Measurements from ENCODE around the gene UBN2. TPM values are rescaled to one million over a fixed set of nuclear protein-coding genes. Genes with fewer than 3 reads are reported as not detected.

UBN2 gene
- total RNA-seq, 1 experiment from 2014 or later, result 39.0 TPM

DNA sequence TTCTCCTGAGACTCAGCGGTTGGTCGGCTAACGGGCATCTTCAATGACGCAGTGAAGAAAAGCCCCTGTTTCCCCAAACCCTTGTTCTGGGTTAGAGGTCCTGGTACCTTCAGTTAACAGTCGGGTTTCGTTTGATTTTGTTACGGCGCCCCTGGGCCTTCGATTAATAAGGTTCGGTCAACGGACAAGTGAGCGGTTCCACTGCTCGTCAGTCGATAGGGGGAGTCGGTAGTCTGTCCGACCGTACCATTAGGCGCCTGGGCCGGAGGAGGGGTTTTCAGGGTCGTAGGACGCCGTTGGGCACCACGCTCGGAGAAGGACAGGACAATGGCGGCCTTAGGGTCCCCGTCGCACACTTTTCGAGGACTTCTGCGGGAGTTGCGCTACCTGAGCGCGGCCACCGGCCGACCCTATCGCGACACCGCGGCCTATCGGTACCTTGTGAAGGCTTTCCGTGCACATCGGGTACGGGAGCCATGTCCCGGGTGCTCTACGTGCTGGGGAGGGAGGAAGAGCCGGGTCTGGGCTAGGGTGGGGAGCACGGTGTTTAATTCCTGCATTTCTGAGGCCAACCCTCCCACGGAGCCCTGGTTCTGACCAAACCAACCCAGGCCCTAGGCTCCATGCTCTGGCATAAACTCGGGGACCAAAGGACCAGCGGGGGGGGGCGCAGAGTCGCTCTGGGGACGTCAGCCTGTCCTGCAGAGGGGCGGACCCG is 110.2 kb downstream of the UBN2 start, which contains the start of gene FMC1 (continued):
- TF ChIP-seq, protein P1, sequence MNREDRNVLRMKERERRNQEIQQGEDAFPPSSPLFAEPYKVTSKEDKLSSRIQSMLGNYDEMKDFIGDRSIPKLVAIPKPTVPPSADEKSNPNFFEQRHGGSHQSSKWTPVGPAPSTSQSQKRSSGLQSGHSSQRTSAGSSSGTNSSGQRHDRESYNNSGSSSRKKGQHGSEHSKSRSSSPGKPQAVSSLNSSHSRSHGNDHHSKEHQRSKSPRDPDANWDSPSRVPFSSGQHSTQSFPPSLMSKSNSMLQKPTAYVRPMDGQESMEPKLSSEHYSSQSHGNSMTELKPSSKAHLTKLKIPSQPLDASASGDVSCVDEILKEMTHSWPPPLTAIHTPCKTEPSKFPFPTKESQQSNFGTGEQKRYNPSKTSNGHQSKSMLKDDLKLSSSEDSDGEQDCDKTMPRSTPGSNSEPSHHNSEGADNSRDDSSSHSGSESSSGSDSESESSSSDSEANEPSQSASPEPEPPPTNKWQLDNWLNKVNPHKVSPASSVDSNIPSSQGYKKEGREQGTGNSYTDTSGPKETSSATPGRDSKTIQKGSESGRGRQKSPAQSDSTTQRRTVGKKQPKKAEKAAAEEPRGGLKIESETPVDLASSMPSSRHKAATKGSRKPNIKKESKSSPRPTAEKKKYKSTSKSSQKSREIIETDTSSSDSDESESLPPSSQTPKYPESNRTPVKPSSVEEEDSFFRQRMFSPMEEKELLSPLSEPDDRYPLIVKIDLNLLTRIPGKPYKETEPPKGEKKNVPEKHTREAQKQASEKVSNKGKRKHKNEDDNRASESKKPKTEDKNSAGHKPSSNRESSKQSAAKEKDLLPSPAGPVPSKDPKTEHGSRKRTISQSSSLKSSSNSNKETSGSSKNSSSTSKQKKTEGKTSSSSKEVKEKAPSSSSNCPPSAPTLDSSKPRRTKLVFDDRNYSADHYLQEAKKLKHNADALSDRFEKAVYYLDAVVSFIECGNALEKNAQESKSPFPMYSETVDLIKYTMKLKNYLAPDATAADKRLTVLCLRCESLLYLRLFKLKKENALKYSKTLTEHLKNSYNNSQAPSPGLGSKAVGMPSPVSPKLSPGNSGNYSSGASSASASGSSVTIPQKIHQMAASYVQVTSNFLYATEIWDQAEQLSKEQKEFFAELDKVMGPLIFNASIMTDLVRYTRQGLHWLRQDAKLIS (CRISPR knock-in tag; IDR thresholded peaks at IDR 0.05; ENCODE audit: borderline replicate concordance), result no peak; the same call in 1 of the 2 replicates
- TF ChIP-seq, protein P2, sequence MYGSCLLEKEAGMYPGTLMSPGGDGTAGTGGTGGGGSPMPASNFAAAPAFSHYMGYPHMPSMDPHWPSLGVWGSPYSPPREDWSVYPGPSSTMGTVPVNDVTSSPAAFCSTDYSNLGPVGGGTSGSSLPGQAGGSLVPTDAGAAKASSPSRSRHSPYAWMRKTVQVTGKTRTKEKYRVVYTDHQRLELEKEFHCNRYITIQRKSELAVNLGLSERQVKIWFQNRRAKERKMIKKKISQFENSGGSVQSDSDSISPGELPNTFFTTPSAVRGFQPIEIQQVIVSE (CRISPR knock-in tag; IDR thresholded peaks at IDR 0.05; ENCODE audit: borderline replicate concordance), result no peak
- TF ChIP-seq SP1 (CRISPR knock-in tag; conservative IDR thresholded peaks at IDR 0.05), result no peak; the same call in 1 of the 2 replicates
- TF ChIP-seq CREB1 (CRISPR knock-in tag; IDR thresholded peaks at IDR 0.05), result no peak
- TF ChIP-seq, protein P3, sequence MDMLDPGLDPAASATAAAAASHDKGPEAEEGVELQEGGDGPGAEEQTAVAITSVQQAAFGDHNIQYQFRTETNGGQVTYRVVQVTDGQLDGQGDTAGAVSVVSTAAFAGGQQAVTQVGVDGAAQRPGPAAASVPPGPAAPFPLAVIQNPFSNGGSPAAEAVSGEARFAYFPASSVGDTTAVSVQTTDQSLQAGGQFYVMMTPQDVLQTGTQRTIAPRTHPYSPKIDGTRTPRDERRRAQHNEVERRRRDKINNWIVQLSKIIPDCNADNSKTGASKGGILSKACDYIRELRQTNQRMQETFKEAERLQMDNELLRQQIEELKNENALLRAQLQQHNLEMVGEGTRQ (CRISPR knock-in tag; IDR thresholded peaks at IDR 0.05), result no peak
- no peak; the same call in 1 of the 2 replicates for TF ChIP-seq PRRX2 (CRISPR knock-in tag; IDR thresholded peaks at IDR 0.05)
- TF ChIP-seq MYBL2 (CRISPR knock-in tag; IDR thresholded peaks at IDR 0.05), result peak; percentile 87
- TF ChIP-seq TP53 (CRISPR knock-in tag; IDR thresholded peaks at IDR 0.05), result no peak
- TF ChIP-seq, protein P4, sequence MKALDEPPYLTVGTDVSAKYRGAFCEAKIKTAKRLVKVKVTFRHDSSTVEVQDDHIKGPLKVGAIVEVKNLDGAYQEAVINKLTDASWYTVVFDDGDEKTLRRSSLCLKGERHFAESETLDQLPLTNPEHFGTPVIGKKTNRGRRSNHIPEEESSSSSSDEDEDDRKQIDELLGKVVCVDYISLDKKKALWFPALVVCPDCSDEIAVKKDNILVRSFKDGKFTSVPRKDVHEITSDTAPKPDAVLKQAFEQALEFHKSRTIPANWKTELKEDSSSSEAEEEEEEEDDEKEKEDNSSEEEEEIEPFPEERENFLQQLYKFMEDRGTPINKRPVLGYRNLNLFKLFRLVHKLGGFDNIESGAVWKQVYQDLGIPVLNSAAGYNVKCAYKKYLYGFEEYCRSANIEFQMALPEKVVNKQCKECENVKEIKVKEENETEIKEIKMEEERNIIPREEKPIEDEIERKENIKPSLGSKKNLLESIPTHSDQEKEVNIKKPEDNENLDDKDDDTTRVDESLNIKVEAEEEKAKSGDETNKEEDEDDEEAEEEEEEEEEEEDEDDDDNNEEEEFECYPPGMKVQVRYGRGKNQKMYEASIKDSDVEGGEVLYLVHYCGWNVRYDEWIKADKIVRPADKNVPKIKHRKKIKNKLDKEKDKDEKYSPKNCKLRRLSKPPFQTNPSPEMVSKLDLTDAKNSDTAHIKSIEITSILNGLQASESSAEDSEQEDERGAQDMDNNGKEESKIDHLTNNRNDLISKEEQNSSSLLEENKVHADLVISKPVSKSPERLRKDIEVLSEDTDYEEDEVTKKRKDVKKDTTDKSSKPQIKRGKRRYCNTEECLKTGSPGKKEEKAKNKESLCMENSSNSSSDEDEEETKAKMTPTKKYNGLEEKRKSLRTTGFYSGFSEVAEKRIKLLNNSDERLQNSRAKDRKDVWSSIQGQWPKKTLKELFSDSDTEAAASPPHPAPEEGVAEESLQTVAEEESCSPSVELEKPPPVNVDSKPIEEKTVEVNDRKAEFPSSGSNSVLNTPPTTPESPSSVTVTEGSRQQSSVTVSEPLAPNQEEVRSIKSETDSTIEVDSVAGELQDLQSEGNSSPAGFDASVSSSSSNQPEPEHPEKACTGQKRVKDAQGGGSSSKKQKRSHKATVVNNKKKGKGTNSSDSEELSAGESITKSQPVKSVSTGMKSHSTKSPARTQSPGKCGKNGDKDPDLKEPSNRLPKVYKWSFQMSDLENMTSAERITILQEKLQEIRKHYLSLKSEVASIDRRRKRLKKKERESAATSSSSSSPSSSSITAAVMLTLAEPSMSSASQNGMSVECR (CRISPR knock-in tag; IDR thresholded peaks at IDR 0.05; ENCODE audit: borderline replicate concordance), result peak; percentile 73; the same call in 1 of the 2 replicates
- TF ChIP-seq, protein P5, sequence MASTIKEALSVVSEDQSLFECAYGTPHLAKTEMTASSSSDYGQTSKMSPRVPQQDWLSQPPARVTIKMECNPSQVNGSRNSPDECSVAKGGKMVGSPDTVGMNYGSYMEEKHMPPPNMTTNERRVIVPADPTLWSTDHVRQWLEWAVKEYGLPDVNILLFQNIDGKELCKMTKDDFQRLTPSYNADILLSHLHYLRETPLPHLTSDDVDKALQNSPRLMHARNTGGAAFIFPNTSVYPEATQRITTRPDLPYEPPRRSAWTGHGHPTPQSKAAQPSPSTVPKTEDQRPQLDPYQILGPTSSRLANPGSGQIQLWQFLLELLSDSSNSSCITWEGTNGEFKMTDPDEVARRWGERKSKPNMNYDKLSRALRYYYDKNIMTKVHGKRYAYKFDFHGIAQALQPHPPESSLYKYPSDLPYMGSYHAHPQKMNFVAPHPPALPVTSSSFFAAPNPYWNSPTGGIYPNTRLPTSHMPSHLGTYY (CRISPR knock-in tag; IDR thresholded peaks at IDR 0.05), result 0 out of 2 replicates have a peak, but pooled peaks have one; percentile 10
- TF ChIP-seq, protein P6, sequence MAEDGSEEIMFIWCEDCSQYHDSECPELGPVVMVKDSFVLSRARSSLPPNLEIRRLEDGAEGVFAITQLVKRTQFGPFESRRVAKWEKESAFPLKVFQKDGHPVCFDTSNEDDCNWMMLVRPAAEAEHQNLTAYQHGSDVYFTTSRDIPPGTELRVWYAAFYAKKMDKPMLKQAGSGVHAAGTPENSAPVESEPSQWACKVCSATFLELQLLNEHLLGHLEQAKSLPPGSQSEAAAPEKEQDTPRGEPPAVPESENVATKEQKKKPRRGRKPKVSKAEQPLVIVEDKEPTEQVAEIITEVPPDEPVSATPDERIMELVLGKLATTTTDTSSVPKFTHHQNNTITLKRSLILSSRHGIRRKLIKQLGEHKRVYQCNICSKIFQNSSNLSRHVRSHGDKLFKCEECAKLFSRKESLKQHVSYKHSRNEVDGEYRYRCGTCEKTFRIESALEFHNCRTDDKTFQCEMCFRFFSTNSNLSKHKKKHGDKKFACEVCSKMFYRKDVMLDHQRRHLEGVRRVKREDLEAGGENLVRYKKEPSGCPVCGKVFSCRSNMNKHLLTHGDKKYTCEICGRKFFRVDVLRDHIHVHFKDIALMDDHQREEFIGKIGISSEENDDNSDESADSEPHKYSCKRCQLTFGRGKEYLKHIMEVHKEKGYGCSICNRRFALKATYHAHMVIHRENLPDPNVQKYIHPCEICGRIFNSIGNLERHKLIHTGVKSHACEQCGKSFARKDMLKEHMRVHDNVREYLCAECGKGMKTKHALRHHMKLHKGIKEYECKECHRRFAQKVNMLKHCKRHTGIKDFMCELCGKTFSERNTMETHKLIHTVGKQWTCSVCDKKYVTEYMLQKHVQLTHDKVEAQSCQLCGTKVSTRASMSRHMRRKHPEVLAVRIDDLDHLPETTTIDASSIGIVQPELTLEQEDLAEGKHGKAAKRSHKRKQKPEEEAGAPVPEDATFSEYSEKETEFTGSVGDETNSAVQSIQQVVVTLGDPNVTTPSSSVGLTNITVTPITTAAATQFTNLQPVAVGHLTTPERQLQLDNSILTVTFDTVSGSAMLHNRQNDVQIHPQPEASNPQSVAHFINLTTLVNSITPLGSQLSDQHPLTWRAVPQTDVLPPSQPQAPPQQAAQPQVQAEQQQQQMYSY (CRISPR knock-in tag; IDR thresholded peaks at IDR 0.05), result no peak
- TF ChIP-seq FOXK1 (CRISPR knock-in tag; IDR thresholded peaks at IDR 0.05), result no peak
- 0 out of 2 replicates have a peak, but pooled peaks have one; percentile 18 for TF ChIP-seq SMAD3 (CRISPR knock-in tag; IDR thresholded peaks at IDR 0.05; ENCODE audit: borderline replicate concordance)
- TF ChIP-seq, protein P7, sequence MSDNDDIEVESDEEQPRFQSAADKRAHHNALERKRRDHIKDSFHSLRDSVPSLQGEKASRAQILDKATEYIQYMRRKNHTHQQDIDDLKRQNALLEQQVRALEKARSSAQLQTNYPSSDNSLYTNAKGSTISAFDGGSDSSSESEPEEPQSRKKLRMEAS (CRISPR knock-in tag; IDR thresholded peaks at IDR 0.05), result peak; percentile 74
- no peak for TF ChIP-seq GABPB1 (CRISPR knock-in tag; IDR thresholded peaks at IDR 0.05)
- no peak for TF ChIP-seq NR3C1 (CRISPR knock-in tag; conservative IDR thresholded peaks at IDR 0.05; ENCODE audit: low read depth)
- no peak for TF ChIP-seq JUN (CRISPR knock-in tag; IDR thresholded peaks at IDR 0.05)
- no peak for TF ChIP-seq ZNF138 (CRISPR knock-in tag; conservative IDR thresholded peaks at IDR 0.05)
- TF ChIP-seq RELA (CRISPR knock-in tag; IDR thresholded peaks at IDR 0.05; ENCODE audit: borderline replicate concordance), result no peak
- TF ChIP-seq ETV6 (CRISPR knock-in tag; IDR thresholded peaks at IDR 0.05), result no peak
- TF ChIP-seq, protein P8, sequence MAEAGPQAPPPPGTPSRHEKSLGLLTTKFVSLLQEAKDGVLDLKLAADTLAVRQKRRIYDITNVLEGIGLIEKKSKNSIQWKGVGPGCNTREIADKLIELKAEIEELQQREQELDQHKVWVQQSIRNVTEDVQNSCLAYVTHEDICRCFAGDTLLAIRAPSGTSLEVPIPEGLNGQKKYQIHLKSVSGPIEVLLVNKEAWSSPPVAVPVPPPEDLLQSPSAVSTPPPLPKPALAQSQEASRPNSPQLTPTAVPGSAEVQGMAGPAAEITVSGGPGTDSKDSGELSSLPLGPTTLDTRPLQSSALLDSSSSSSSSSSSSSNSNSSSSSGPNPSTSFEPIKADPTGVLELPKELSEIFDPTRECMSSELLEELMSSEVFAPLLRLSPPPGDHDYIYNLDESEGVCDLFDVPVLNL (CRISPR knock-in tag; IDR thresholded peaks at IDR 0.05; ENCODE audit: borderline replicate concordance, low read depth), result no peak
- no peak for TF ChIP-seq ELF4 (CRISPR knock-in tag; IDR thresholded peaks at IDR 0.05; ENCODE audit: low read depth)
